IgD-negative memory B cell (primary cell): Measurements from ENCODE around the gene NFIB. TPM values are rescaled to one million over a fixed set of nuclear protein-coding genes. Genes with fewer than 3 reads are reported as not detected.

Source experiments
- H3K27ac Mint-ChIP-seq, 3 donors: one replicate each; pipeline ENCODE4 v1.8.0; 2020 to 2022; ENCODE audit warnings: mild to moderate bottlenecking in 3 of 3, mixed read lengths in 3 of 3, moderate library complexity in 1 of 3
- H3K27me3 Mint-ChIP-seq: one replicate; pipeline ENCODE4 v1.8.0; 2021; ENCODE audit warnings: mixed read lengths
- H3K36me3 Mint-ChIP-seq: one replicate; pipeline ENCODE4 v1.8.0; 2020; ENCODE audit warnings: mild to moderate bottlenecking, mixed read lengths
- H3K4me1 Mint-ChIP-seq, 3 donors: one replicate each; pipeline ENCODE4 v1.8.0; 2020 to 2022; ENCODE audit warnings: mixed read lengths in 3 of 3, mild to moderate bottlenecking in 1 of 3
- H3K4me3 Mint-ChIP-seq, 4 donors: one replicate each; pipeline ENCODE4 v1.8.0; 2020 to 2022; ENCODE audit warnings: mild to moderate bottlenecking in 4 of 4, mixed read lengths in 4 of 4, moderate library complexity in 3 of 4
- H3K9me3 Mint-ChIP-seq, 3 donors: one replicate each; pipeline ENCODE4 v1.8.0; 2020 to 2021; ENCODE audit warnings: mixed read lengths in 3 of 3, mild to moderate bottlenecking in 1 of 3
- polyA plus RNA-seq: library from polyadenylated mRNA; unstranded; fragments of 300-500 nt; fragmentation: Illumina TruSeq; gene quantifications from one replicate; pipeline ENCODE4 v1.2.3, GENCODE V29; 2021

NFIB gene
- polyA plus RNA-seq, 1 donor from 2014 or later: not detected

DNA sequence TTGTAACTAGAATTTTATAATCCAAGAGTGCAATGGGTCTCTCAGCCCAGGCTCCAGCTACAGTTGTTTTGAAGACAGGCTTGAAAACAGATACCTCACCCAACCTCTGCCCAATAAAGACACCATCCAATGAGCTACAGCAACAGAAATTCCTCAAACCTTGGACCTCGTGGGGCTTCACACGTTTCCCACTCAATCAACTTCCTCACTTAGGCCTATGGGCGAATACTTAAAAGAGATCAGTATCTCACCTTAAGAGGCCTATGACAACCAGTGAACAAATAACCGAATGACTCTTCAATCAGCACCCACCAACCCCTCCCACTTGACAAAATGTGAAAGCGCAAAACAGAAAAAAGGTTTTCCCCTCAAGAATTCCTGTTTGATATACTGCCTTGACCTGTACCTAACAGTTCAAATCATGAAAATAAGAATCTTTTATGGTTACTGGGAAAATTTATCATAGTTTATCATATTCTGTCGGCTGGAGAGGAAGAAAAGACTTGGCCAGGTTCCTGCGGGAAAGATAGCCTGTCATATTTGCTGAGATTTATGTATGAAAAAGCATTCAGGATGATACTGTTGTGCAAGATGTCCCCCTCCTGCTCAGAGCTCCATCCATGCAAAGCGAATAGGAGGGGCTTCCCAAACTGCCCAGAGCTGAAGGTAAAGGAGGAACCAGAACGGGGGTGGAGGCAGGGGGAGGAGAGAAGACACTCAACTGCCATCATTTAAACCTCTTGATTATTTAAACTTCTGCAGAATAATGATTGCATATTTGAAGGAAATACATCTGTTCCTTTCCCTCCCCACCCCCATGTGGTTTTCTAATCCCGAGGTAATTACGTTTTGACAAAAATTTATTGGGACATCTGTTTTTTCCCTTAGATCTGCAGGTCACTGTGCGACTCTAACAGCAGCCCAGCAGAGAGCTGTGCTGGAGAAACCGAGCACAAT lies 256.3 kb downstream of the NFIB start:
- Mint-ChIP-seq H3K27me3 (no peaks in the 10 kb centered on the region), H3K9me3 (peaks cover 0 to 2% (median 0%) of the 10 kb centered on the region in 3 donors), H3K36me3 (no peaks in the 10 kb centered on the region), H3K27ac (no peak overlapping the region), H3K4me1 (no peaks in the 10 kb centered on the region), H3K4me3 (no peak overlapping the region)

DNA sequence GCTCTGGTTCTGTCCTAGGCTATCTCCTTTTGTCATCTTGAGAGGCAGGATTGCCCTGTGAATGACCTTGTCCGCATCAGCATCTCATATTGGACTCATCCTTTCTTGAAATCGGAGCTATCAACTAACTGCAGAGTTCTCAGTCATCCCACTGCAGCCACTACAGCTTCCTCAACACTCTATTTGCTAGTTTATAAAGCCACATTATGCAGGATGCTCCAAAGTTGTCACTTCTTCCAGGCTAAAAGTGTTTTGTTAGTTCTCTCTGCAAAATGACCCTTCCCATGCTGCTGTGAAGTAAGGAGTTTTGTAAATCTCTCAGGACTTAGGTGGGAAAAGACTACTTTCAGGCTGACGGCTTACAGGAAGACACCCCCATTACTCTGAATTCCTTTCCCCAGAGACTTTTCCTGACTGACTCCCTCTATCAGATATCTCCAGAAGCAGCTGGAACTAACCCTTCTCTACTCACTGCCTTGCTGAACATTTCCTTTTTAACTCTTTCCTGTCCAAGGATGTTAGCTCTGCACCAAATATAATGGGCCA lies 257.6 kb downstream of the NFIB start:
- peaks cover 0 to 2% (median 0%) of the 10 kb centered on the region in 3 donors for H3K9me3 Mint-ChIP-seq
- H3K4me3 Mint-ChIP-seq: no peak overlapping the region
- H3K27me3 Mint-ChIP-seq: no peaks in the 10 kb centered on the region
- no peaks in the 10 kb centered on the region for H3K36me3 Mint-ChIP-seq
- H3K27ac Mint-ChIP-seq: no peak overlapping the region
- H3K4me1 Mint-ChIP-seq: no peaks in the 10 kb centered on the region

DNA sequence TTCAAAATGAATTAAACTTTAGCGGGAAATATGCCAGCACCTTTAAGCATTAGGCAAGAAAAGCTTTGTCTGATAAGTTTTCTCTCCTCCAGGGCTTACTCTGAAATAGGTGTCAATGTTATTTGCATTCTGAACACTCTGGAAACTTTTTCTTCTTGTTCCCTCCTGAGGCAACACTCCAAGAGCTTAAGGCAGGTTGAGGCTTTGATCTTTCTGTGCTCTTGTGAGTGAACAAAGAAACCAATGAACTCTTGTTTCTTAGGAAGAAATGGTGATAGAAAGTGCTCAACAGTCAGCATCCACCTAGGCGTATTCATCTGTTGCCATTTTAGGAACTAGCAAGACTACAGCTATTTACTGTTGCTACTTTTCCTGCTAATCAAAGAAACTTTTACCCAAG lies 259.8 kb downstream of the NFIB start:
- no peaks in the 10 kb centered on the region for H3K4me1 Mint-ChIP-seq
- no peak overlapping the region for H3K4me3 Mint-ChIP-seq
- H3K27ac Mint-ChIP-seq: no peak overlapping the region
- H3K36me3 Mint-ChIP-seq: no peaks in the 10 kb centered on the region
- H3K9me3 Mint-ChIP-seq: peaks cover 0 to 2% (median 0%) of the 10 kb centered on the region in 3 donors
- no peaks in the 10 kb centered on the region for H3K27me3 Mint-ChIP-seq

DNA sequence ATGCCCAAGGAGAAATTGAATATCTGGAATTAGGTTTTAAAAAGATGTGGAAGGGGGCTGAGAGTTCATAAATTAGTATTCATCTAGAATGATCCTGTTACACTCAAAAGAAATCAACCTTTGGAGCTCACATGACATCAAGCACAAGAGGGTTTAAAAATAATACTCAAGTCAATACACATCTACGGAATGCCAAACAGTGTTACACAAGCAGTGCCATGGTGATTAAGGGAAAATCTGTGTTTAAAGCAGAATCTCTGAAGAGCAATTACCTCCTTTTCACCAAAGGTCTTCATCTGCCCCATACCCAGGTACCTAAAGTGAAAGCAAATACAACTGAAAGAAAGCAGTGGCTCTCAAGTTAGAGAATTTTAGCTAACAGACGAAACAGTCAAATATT lies 261.6 kb downstream of the NFIB start:
- no peak overlapping the region for H3K27ac Mint-ChIP-seq
- H3K4me3 Mint-ChIP-seq: no peak overlapping the region
- no peaks in the 10 kb centered on the region for H3K36me3 Mint-ChIP-seq
- no peaks in the 10 kb centered on the region for H3K9me3 Mint-ChIP-seq
- H3K4me1 Mint-ChIP-seq: no peaks in the 10 kb centered on the region
- H3K27me3 Mint-ChIP-seq: no peaks in the 10 kb centered on the region

DNA sequence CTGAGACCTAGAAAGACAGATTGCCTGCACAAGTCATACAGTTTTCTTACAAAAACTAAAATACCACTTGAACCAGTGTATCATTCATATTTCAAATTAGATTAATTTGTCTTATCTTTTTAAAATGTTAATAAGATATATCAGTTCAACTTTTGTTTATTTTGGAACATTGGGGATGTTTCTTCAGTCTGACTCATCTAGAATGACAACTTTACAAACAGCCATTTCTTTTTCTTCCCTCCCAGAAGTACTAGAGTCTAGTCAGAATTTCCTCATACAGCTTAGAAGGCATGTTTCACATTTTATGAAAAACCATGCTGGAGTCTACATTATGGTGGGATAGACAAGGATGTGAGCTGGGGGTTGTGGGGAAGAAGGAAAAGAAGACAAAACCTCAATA lies 262.5 kb downstream of the NFIB start:
- Mint-ChIP-seq H3K9me3 (no peaks in the 10 kb centered on the region), H3K27me3 (no peaks in the 10 kb centered on the region), H3K36me3 (no peaks in the 10 kb centered on the region), H3K4me1 (no peaks in the 10 kb centered on the region), H3K27ac (no peak overlapping the region), H3K4me3 (no peak overlapping the region)

DNA sequence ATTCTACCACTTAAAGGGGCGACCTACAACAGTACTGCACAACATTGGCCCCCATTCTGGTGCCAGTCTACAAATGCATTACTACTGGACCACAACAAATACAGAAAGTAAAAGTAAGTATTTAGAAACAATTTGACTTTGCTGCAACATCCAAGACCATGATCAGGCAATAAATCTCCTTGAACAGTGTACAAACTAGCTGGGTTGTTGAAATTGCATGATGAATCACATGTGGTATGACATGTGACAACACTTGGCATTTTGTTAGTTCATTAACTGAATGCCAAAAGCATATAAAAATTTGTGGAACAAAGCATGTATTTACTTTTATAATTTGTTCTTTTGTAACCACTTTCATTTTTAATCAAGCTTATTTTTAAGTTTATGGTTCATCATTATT lies 270.5 kb downstream of the NFIB start:
- Mint-ChIP-seq H3K36me3 (no peaks in the 10 kb centered on the region), H3K27ac (no peak overlapping the region), H3K4me1 (peaks cover 0 to 1% (median 0%) of the 10 kb centered on the region in 3 donors), H3K9me3 (peaks cover 0 to 4% (median 0%) of the 10 kb centered on the region in 3 donors), H3K4me3 (no peak overlapping the region), H3K27me3 (no peaks in the 10 kb centered on the region)

DNA sequence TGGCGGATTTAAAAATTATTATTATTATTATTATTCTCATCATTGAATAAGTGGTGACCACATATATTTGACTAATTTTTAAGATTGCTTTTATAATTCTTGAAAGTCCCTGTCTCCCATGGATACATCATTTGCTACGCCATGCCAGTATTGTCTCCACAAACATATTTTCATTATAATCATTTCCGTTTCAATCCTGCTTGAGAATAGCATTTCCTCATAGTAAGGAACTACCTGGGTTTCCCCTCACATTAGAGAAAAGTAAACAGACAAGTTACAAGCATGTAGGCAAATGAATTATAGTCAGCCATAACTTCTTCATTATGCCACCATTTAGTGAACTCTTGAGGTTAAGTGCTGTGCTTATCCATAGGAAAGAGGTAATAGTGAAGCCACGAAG lies 276.6 kb downstream of the NFIB start:
- peaks cover 0 to 1% (median 0%) of the 10 kb centered on the region in 3 donors for H3K4me1 Mint-ChIP-seq
- no peaks in the 10 kb centered on the region for H3K36me3 Mint-ChIP-seq
- H3K27me3 Mint-ChIP-seq: no peaks in the 10 kb centered on the region
- no peak overlapping the region for H3K27ac Mint-ChIP-seq
- H3K4me3 Mint-ChIP-seq: no peak overlapping the region
- peaks cover 1 to 4% (median 4%) of the 10 kb centered on the region in 3 donors for H3K9me3 Mint-ChIP-seq

- no peak overlapping the region for H3K27ac Mint-ChIP-seq
- peaks cover 0 to 4% (median 4%) of the 10 kb centered on the region in 3 donors for H3K9me3 Mint-ChIP-seq
- H3K27me3 Mint-ChIP-seq: no peaks in the 10 kb centered on the region
- no peak overlapping the region for H3K4me3 Mint-ChIP-seq
- no peaks in the 10 kb centered on the region for H3K36me3 Mint-ChIP-seq
- H3K4me1 Mint-ChIP-seq: peaks cover 0 to 2% (median 0%) of the 10 kb centered on the region in 3 donors
These were observed 280.9 kb downstream of the NFIB start for GRCh38 chr9:14033067-14033466.
